Liver (tissue), 9 donors: ENCODE results near the gene FASN. TPM values are rescaled to one million over a fixed set of nuclear protein-coding genes. Genes with fewer than 3 reads are reported as not detected.

Source experiments
- DNase-seq: peaks from one replicate; pipeline ENCODE4 v3.0.0-alpha.2; 2017; ENCODE audit warnings: low spot score
- H3K27ac ChIP-seq, 2 donors: one replicate each; pipeline ENCODE4 v1.7.0; 2013; ENCODE audit warnings: inconsistent platforms in 2 of 2, low read length in 2 of 2, control low read depth in 1 of 2, low read depth in 1 of 2, mild to moderate bottlenecking in 1 of 2
- H3K27me3 ChIP-seq, 4 donors: one replicate each; pipeline versions ENCODE4 v1.6.1 to v1.7.0; 2013; ENCODE audit warnings: low read length in 3 of 4, inconsistent platforms in 1 of 4, mild to moderate bottlenecking in 1 of 4, moderate library complexity in 1 of 4; ENCODE audit not compliant: control insufficient read depth in 4 of 4, insufficient read depth in 4 of 4
- H3K36me3 ChIP-seq, 4 donors: one replicate each; pipeline versions ENCODE4 v1.6.1 to v1.7.0; 2013; ENCODE audit warnings: low read length in 3 of 4, mild to moderate bottlenecking in 3 of 4, low read depth in 1 of 4, moderate library complexity in 1 of 4; ENCODE audit not compliant: control insufficient read depth in 4 of 4, insufficient read depth in 3 of 4
- H3K4me1 ChIP-seq, 4 donors: one replicate each; pipeline versions ENCODE4 v1.6.1 to v1.7.0; 2013; ENCODE audit warnings: low read length in 3 of 4, mild to moderate bottlenecking in 3 of 4, moderate library complexity in 1 of 4; ENCODE audit not compliant: control insufficient read depth in 4 of 4, insufficient read depth in 4 of 4
- H3K4me3 ChIP-seq, 3 donors: one replicate each; pipeline versions ENCODE4 v1.6.1 to v1.7.0; 2013; ENCODE audit warnings: low read length in 3 of 3, control low read depth in 1 of 3, low read depth in 1 of 3, mild to moderate bottlenecking in 1 of 3
- H3K9ac ChIP-seq, 2 donors: one replicate each; pipeline ENCODE4 v1.7.0; 2013; ENCODE audit warnings: low read length in 2 of 2, mild to moderate bottlenecking in 2 of 2, moderate library complexity in 2 of 2, control low read depth in 1 of 2, low read depth in 1 of 2
- H3K9me3 ChIP-seq, 4 donors: one replicate each; pipeline versions ENCODE4 v1.6.1 to v1.7.0; 2013; ENCODE audit warnings: low read length in 3 of 4; ENCODE audit not compliant: control insufficient read depth in 4 of 4
- ATF3 ChIP-seq: IDR thresholded peaks from 2 replicates; pipeline ENCODE4 v1.6.1; 2016; ENCODE audit warnings: antibody characterized with exemption
- CTCF ChIP-seq: fragments of 150-350 bp; IDR thresholded peaks from 2 replicates; pipeline ENCODE4 v1.5.1; 2017; ENCODE audit warnings: improper control_type of control experiment, low read depth, low read length; ENCODE audit not compliant: missing input control
- EGR1 ChIP-seq, 2 donors: IDR thresholded peaks; 2 replicates each; pipeline ENCODE4 v1.6.1; 2016 to 2018; ENCODE audit warnings: antibody characterized with exemption in 2 of 2, low read depth in 2 of 2
- FOXA1 ChIP-seq: IDR thresholded peaks from 2 replicates; pipeline ENCODE4 v1.6.1; 2016; ENCODE audit warnings: antibody characterized with exemption
- FOXA2 ChIP-seq: IDR thresholded peaks from 2 replicates; pipeline ENCODE4 v1.6.1; 2016; ENCODE audit warnings: antibody characterized with exemption
- GABPA ChIP-seq, 2 donors: IDR thresholded peaks in 1 of 2; conservative IDR thresholded peaks in 1 of 2; 2 replicates each; pipeline ENCODE4 v1.6.1; 2016; ENCODE audit warnings: antibody characterized with exemption in 2 of 2, mild to moderate bottlenecking in 1 of 2, moderate library complexity in 1 of 2
- HNF4A ChIP-seq, 2 donors: conservative IDR thresholded peaks; 2 replicates each; pipeline ENCODE4 v1.6.1; 2016; ENCODE audit warnings: antibody characterized with exemption in 2 of 2, mild to moderate bottlenecking in 2 of 2
- HNF4G ChIP-seq: IDR thresholded peaks from 2 replicates; pipeline ENCODE4 v1.6.1; 2016; ENCODE audit warnings: antibody characterized with exemption
- JUND ChIP-seq, 2 donors: IDR thresholded peaks; 2 replicates each; pipeline ENCODE4 v1.6.1; 2016; ENCODE audit warnings: antibody characterized with exemption in 2 of 2
- MAX ChIP-seq: IDR thresholded peaks from 2 replicates; pipeline ENCODE4 v1.6.1; 2016; ENCODE audit warnings: antibody characterized with exemption
- NR2F2 ChIP-seq: IDR thresholded peaks from 2 replicates; pipeline ENCODE4 v1.6.1; 2016; ENCODE audit warnings: antibody characterized with exemption
- RAD21 ChIP-seq, 2 donors: IDR thresholded peaks; 2 replicates each; pipeline ENCODE4 v1.6.1; 2016; ENCODE audit warnings: antibody characterized with exemption in 2 of 2, mild to moderate bottlenecking in 2 of 2
- REST ChIP-seq: IDR thresholded peaks from 2 replicates; pipeline ENCODE4 v1.6.1; 2016; ENCODE audit warnings: antibody characterized with exemption, mild to moderate bottlenecking
- RXRA ChIP-seq, 2 donors: IDR thresholded peaks; 2 replicates each; pipeline ENCODE4 v1.6.1; 2017 to 2018; ENCODE audit warnings: antibody characterized with exemption in 2 of 2, mild to moderate bottlenecking in 1 of 2
- SP1 ChIP-seq: IDR thresholded peaks from 2 replicates; pipeline ENCODE4 v1.6.1; 2018; ENCODE audit warnings: antibody characterized with exemption, mild to moderate bottlenecking
- TAF1 ChIP-seq: conservative IDR thresholded peaks from 2 replicates; pipeline ENCODE4 v1.6.1; 2016; ENCODE audit warnings: antibody characterized with exemption, mild to moderate bottlenecking
- YY1 ChIP-seq: IDR thresholded peaks from 2 replicates; pipeline ENCODE4 v1.6.1; 2016; ENCODE audit warnings: antibody characterized with exemption, mild to moderate bottlenecking
- ZBTB33 ChIP-seq: IDR thresholded peaks from 2 replicates; pipeline ENCODE4 v1.6.1; 2016; ENCODE audit warnings: antibody characterized with exemption
- WGBS: extraction: QIAGEN DNeasy Blood & Tissue Kit; methylation state at CpG from one replicate; pipeline ENCODE4 v1.1.7; 2013; 5-methylcytosine and 5-hydroxymethylcytosine counted together
- polyA plus RNA-seq, 2 donors: library from polyadenylated mRNA; stranded (reverse) in 1 of 2; unstranded in 1 of 2; fragments of 200-250 nt in 1 of 2; fragments of >200 nt in 1 of 2; fragmentation: Nextera tagmentation in 1 of 2; extraction: Ambion mirVana in 1 of 2; gene quantifications; one replicate each; pipeline versions ENCODE4 v1.2.1 to v1.2.3, GENCODE V29; 2013 to 2015
- total RNA-seq, 2 donors: library from RNA; depleted of rRNA; stranded (reverse); fragments of >200 nt; gene quantifications; one replicate each; pipeline ENCODE4 v1.2.3, GENCODE V29; 2014
- donor health status: healthy.
- donor health status: healthy.
- donor health status: healthy.
- donor health status: healthy.
- donor health status: healthy.

The FASN gene
- total and polyA plus RNA-seq, 4 donors = 53.1 to 229 (median 130) TPM

- no peak for DNase-seq
- no peaks in the 10 kb centered on the region for H3K27me3 ChIP-seq
- H3K36me3 ChIP-seq = peaks cover 0 to 8% (median 2%) of the 10 kb centered on the region in 4 donors
- no peak overlapping the region for H3K4me3 ChIP-seq
- H3K9me3 ChIP-seq = no peaks in the 10 kb centered on the region
- WGBS = 87% methylated on average over 8 of the region's 8 CpGs
- TF ChIP-seq GABPA (IDR thresholded peaks at IDR 0.05 in 1 of 2, conservative IDR thresholded peaks at IDR 0.05 in 1 of 2) (no peak), TAF1 (no peak), ATF3 (no peak), FOXA2 (no peak), FOXA1 (no peak), MAX (no peak), NR2F2 (no peak), YY1 (no peak), ZBTB33 (no peak), JUND (IDR thresholded peaks at IDR 0.05) (no peak), HNF4G (no peak), RXRA (IDR thresholded peaks at IDR 0.05) (no peak), EGR1 (IDR thresholded peaks at IDR 0.05; ENCODE audit: low read depth in 2 of 2) (no peak), REST (no peak), CTCF (no peak), HNF4A (conservative IDR thresholded peaks at IDR 0.05) (no peak), RAD21 (IDR thresholded peaks at IDR 0.05) (no peak), SP1 (no peak)
- H3K4me1 ChIP-seq = peaks cover 23 to 72% (median 59%) of the 10 kb centered on the region in 4 donors
- no peak overlapping the region for H3K9ac ChIP-seq
- peak overlapping the region; percentile 12 for H3K27ac ChIP-seq
Observed at GRCh38 chr17:82049106-82049505, 48.9 kb downstream of the FASN start.
